Measurements from ENCODE around the gene TMEM108.

TMEM108 gene

DNA sequence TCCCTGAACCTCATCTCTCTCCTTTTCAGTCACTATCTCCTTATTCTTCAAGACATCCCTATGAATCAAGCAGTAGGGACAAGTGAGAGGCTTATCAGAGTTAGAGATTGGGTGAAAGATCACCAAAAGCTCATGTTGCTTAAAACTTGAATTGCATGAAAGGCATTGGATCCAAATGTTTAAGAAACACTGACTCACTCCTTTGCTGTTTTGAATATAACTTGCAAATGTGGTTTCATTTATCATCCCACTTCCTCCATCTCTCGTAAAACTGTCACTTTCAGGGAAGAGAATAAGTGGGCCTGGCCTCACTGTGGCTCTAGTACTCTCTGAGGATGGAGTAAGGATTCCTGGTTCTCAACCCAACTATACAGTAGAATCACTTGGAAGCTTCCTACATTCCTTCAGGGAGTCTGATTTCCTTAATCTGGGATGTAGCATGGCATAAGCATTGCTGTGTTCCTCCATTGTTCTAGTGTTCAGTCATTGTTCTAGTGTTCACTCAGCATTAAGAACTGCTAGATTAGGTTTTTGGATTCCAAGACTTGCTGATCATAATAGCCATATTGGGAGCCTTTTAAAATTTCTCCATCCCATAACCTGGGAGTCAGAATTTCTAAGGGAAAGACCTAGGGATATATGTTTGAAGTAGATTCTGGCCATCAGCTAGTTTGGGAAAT, 171.8 kb downstream of the TMEM108 start:
- TF ChIP-seq TAF1 (IDR thresholded peaks at IDR 0.05; ENCODE audit: low read depth, low read length), result no peak
- no peak for TF ChIP-seq POLR2A (IDR thresholded peaks at IDR 0.05; ENCODE audit: low read depth, low read length)
- TF ChIP-seq SPI1 (IDR thresholded peaks at IDR 0.05; ENCODE audit: low read depth, low read length), result peak; percentile 84
- TF ChIP-seq POLR2AphosphoS5 (IDR thresholded peaks at IDR 0.05; ENCODE audit: low read depth, low read length), result no peak
- TF ChIP-seq PAX5 (IDR thresholded peaks at IDR 0.05; ENCODE audit: insufficient read depth, low read length, severe bottlenecking), result no peak
- TF ChIP-seq POU2F2 (IDR thresholded peaks at IDR 0.05; ENCODE audit: low read depth, low read length), result no peak
- DNase-seq (ENCODE audit: insufficient read length, low spot score) (no peak), FAIRE-seq (peak; percentile 73)

DNA sequence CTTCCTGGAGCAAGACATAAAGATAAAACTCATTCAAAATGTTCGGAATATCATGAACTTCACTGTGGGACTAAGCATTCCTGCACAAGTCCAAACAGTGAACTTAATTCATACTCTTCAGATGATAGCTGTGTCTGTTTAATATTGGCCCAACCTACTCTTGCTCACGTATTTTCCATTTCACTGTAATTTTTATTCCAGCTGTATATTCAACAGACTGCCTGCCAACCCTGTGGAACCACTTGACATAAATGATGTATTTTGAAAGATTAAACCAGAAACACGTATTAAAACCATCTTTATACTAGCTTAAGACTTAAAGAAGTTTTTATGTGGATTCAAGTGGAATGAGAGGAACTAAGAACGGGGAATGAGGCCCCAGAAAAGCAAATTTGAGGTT, 172.5 kb downstream of the TMEM108 start:
- TF ChIP-seq POLR2A (IDR thresholded peaks at IDR 0.05; ENCODE audit: low read depth, low read length) (no peak), POLR2AphosphoS5 (IDR thresholded peaks at IDR 0.05; ENCODE audit: low read depth, low read length) (no peak), SPI1 (IDR thresholded peaks at IDR 0.05; ENCODE audit: low read depth, low read length) (no peak), TAF1 (IDR thresholded peaks at IDR 0.05; ENCODE audit: low read depth, low read length) (no peak), POU2F2 (IDR thresholded peaks at IDR 0.05; ENCODE audit: low read depth, low read length) (no peak)
- DNase-seq (ENCODE audit: insufficient read length, low spot score) (no peak), FAIRE-seq (peak; percentile 77)

DNA sequence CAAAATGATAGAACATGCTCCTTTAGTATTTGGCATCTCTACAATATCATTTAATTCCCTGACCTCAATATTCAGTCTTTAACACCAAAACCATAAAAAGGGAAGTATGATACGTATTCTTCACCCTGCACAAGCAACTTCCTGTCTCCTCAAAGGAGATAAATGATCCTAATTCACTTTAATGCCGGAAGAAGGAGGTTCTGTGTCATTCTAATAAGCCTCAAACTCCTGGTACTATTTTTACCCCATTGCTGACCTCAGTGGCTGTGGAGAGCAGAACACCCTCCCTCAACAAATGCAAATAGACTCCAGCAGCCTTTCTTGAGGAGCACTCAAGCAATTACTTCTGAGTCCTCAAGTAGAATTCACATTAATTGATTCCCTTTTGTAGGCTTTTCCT, 173.3 kb downstream of the TMEM108 start:
- FAIRE-seq, result peak; percentile 90
- no peak for DNase-seq (ENCODE audit: insufficient read length, low spot score)
- TF ChIP-seq SPI1 (IDR thresholded peaks at IDR 0.05; ENCODE audit: low read depth, low read length) (peak; percentile 47), POU2F2 (IDR thresholded peaks at IDR 0.05; ENCODE audit: low read depth, low read length) (peak; percentile 92), POLR2A (IDR thresholded peaks at IDR 0.05; ENCODE audit: low read depth, low read length) (no peak), PAX5 (IDR thresholded peaks at IDR 0.05; ENCODE audit: insufficient read depth, low read length, severe bottlenecking) (no peak), TAF1 (IDR thresholded peaks at IDR 0.05; ENCODE audit: low read depth, low read length) (no peak), POLR2AphosphoS5 (IDR thresholded peaks at IDR 0.05; ENCODE audit: low read depth, low read length) (no peak)

- DNase-seq (ENCODE audit: insufficient read length, low spot score) (no peak), FAIRE-seq (no peak)
- no peak for TF ChIP-seq POLR2A (IDR thresholded peaks at IDR 0.05; ENCODE audit: low read depth, low read length)
- TF ChIP-seq POLR2AphosphoS5 (IDR thresholded peaks at IDR 0.05; ENCODE audit: low read depth, low read length), result no peak
Measured at GRCh38 chr3:133211856-133212255, 173.7 kb downstream of the TMEM108 start.

DNA sequence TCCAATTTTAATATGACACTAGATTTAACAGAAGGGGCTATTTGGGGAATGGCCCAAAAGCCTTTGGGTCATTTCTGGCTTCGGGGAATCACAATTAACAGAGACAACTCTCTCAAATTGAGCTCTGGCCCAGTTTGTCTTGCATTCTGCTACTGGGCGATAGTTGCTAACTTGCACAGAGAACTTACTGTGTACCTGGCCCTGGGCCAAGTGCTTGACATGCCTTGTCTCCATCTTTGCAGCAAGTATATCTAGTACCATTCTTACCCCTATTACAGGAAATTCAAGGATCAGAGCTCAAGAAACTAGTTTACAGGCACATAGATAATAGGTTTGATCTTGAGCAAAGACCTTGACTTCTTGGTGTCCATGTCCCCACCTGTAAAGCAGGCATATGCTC, 175.7 kb downstream of the TMEM108 start:
- TF ChIP-seq POU2F2 (IDR thresholded peaks at IDR 0.05; ENCODE audit: low read depth, low read length) (no peak), SPI1 (IDR thresholded peaks at IDR 0.05; ENCODE audit: low read depth, low read length) (no peak), TAF1 (IDR thresholded peaks at IDR 0.05; ENCODE audit: low read depth, low read length) (no peak), PAX5 (IDR thresholded peaks at IDR 0.05; ENCODE audit: insufficient read depth, low read length, severe bottlenecking) (no peak), POLR2A (IDR thresholded peaks at IDR 0.05; ENCODE audit: low read depth, low read length) (no peak), POLR2AphosphoS5 (IDR thresholded peaks at IDR 0.05; ENCODE audit: low read depth, low read length) (no peak)
- no peak for DNase-seq (ENCODE audit: insufficient read length, low spot score)
- no peak for FAIRE-seq

DNA sequence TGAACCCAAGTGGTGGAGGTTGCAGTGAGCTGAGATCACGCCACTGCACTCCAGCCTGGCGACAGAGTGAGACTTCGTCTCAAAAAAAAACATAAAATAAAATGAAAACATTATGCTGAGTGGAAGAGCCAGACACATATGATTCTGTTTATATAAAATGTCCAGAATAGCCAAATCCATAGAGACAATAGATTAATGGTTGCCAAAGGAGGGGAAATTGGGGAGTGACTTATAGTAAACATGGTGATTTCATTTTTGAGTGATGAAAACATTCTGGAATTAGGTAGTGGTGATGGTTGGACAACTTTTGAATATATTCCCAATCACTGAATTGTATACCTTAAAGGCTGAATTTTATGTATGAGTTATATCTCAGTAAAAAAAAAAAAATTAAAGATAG, 189.6 kb downstream of the TMEM108 start:
- no peak for TF ChIP-seq POU2F2 (IDR thresholded peaks at IDR 0.05; ENCODE audit: low read depth, low read length)
- TF ChIP-seq POLR2A (IDR thresholded peaks at IDR 0.05; ENCODE audit: low read depth, low read length), result no peak
- no peak for TF ChIP-seq POLR2AphosphoS5 (IDR thresholded peaks at IDR 0.05; ENCODE audit: low read depth, low read length)
- TF ChIP-seq PAX5 (IDR thresholded peaks at IDR 0.05; ENCODE audit: insufficient read depth, low read length, severe bottlenecking), result no peak
- TF ChIP-seq SPI1 (IDR thresholded peaks at IDR 0.05; ENCODE audit: low read depth, low read length), result no peak
- no peak for TF ChIP-seq TAF1 (IDR thresholded peaks at IDR 0.05; ENCODE audit: low read depth, low read length)
- FAIRE-seq (no peak), DNase-seq (ENCODE audit: insufficient read length, low spot score) (no peak)

GRCh38 chr3:133230195-133230594, 192.0 kb downstream of the TMEM108 start:
- DNase-seq (ENCODE audit: insufficient read length, low spot score) (no peak), FAIRE-seq (no peak)
- TF ChIP-seq POLR2AphosphoS5 (IDR thresholded peaks at IDR 0.05; ENCODE audit: low read depth, low read length) (no peak), PAX5 (IDR thresholded peaks at IDR 0.05; ENCODE audit: insufficient read depth, low read length, severe bottlenecking) (no peak), POLR2A (IDR thresholded peaks at IDR 0.05; ENCODE audit: low read depth, low read length) (no peak), SPI1 (IDR thresholded peaks at IDR 0.05; ENCODE audit: low read depth, low read length) (no peak), TAF1 (IDR thresholded peaks at IDR 0.05; ENCODE audit: low read depth, low read length) (no peak)

DNA sequence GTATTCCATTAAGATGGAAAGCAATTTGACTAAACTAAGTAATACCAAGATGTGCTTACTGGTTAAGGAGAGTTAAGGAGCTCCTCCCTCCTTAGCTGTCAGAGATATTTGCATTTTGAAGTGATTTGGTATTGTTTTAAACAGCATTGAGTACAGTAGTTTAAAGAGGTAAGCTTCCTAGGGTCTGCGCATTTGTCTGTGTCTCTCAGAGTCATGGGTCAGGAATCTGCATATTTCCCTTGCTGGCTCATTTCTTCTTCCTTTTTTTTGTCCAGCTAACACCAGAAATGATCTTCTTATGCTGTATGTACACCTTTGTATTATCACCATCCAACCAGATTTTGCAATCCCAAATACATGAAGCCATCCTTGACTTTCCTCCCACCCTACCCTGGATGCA, 198.7 kb downstream of the TMEM108 start:
- no peak for FAIRE-seq
- DNase-seq (ENCODE audit: insufficient read length, low spot score), result no peak
- TF ChIP-seq PAX5 (IDR thresholded peaks at IDR 0.05; ENCODE audit: insufficient read depth, low read length, severe bottlenecking) (no peak), SPI1 (IDR thresholded peaks at IDR 0.05; ENCODE audit: low read depth, low read length) (no peak), POU2F2 (IDR thresholded peaks at IDR 0.05; ENCODE audit: low read depth, low read length) (no peak), POLR2AphosphoS5 (IDR thresholded peaks at IDR 0.05; ENCODE audit: low read depth, low read length) (no peak), TAF1 (IDR thresholded peaks at IDR 0.05; ENCODE audit: low read depth, low read length) (no peak), POLR2A (IDR thresholded peaks at IDR 0.05; ENCODE audit: low read depth, low read length) (no peak)

- FAIRE-seq (no peak), DNase-seq (ENCODE audit: insufficient read length, low spot score) (no peak)
- TF ChIP-seq SPI1 (IDR thresholded peaks at IDR 0.05; ENCODE audit: low read depth, low read length), result no peak
- no peak for TF ChIP-seq POU2F2 (IDR thresholded peaks at IDR 0.05; ENCODE audit: low read depth, low read length)
- no peak for TF ChIP-seq POLR2A (IDR thresholded peaks at IDR 0.05; ENCODE audit: low read depth, low read length)
- no peak for TF ChIP-seq PAX5 (IDR thresholded peaks at IDR 0.05; ENCODE audit: insufficient read depth, low read length, severe bottlenecking)
- TF ChIP-seq TAF1 (IDR thresholded peaks at IDR 0.05; ENCODE audit: low read depth, low read length), result no peak
- no peak for TF ChIP-seq POLR2AphosphoS5 (IDR thresholded peaks at IDR 0.05; ENCODE audit: low read depth, low read length)
Measured at GRCh38 chr3:133237380-133237779, 199.2 kb downstream of the TMEM108 start.

- FAIRE-seq (no peak), DNase-seq (ENCODE audit: insufficient read length, low spot score) (no peak)
- TF ChIP-seq POLR2A (IDR thresholded peaks at IDR 0.05; ENCODE audit: low read depth, low read length) (no peak), POU2F2 (IDR thresholded peaks at IDR 0.05; ENCODE audit: low read depth, low read length) (no peak), POLR2AphosphoS5 (IDR thresholded peaks at IDR 0.05; ENCODE audit: low read depth, low read length) (no peak), PAX5 (IDR thresholded peaks at IDR 0.05; ENCODE audit: insufficient read depth, low read length, severe bottlenecking) (no peak), TAF1 (IDR thresholded peaks at IDR 0.05; ENCODE audit: low read depth, low read length) (no peak), SPI1 (IDR thresholded peaks at IDR 0.05; ENCODE audit: low read depth, low read length) (no peak)
Measured at GRCh38 chr3:133238015-133238414, 199.8 kb downstream of the TMEM108 start.
